Adrenal gland (tissue), 12 donors: ENCODE results near the gene GPRC5A. TPM values are rescaled to one million over a fixed set of nuclear protein-coding genes. Genes with fewer than 3 reads are reported as not detected.

Experiments used
- DNase-seq, 7 donors: peaks; one replicate each; pipeline ENCODE4 v3.0.0-alpha.2; 2019 to 2020
- H3K27ac ChIP-seq, 5 donors: fragments of 200-600 bp; sonication (generic) in 4 of 5; 1 replicate in 3 of 5; 2 replicates in 2 of 5; pipeline versions ENCODE4 v1.5.1 to v1.8.0; 2016 to 2020; ENCODE audit warnings: mild to moderate bottlenecking in 1 of 5
- H3K27me3 ChIP-seq: fragments of 200-600 bp; 2 replicates; pipeline ENCODE4 v1.8.0; 2021
- H3K36me3 ChIP-seq, 2 donors: fragments of 200-600 bp; replicated peaks in 1 of 2; 1 replicate in 1 of 2; 2 replicates in 1 of 2; pipeline versions ENCODE4 v1.5.1 to v1.8.0; 2018 to 2022
- H3K4me1 ChIP-seq, 2 donors: fragments of 200-600 bp; replicated peaks in 1 of 2; 1 replicate in 1 of 2; 2 replicates in 1 of 2; pipeline versions ENCODE4 v1.5.1 to v1.8.0; 2018 to 2021
- H3K4me3 ChIP-seq, 4 donors: fragments of 200-600 bp; sonication (generic) in 3 of 4; one replicate each; pipeline ENCODE4 v1.5.1; 2016 to 2018
- H3K9me3 ChIP-seq, 3 donors: fragments of 200-600 bp; sonication (generic) in 1 of 3; replicated peaks in 1 of 3; 1 replicate in 2 of 3; 2 replicates in 1 of 3; pipeline versions ENCODE4 v1.5.1 to v1.8.0; 2016 to 2021
- POLR2A ChIP-seq, 2 donors: fragments of 450-650 bp; IDR thresholded peaks; one replicate each; pipeline ENCODE4 v1.6.1; 2017; ENCODE audit warnings: antibody characterized with exemption in 2 of 2, mild to moderate bottlenecking in 2 of 2, moderate library complexity in 1 of 2
- WGBS, 4 donors: extraction: QIAGEN DNeasy Blood & Tissue Kit in 2 of 4; methylation state at CpG; one replicate each; pipeline versions ENCODE4 v1.1.5 to v1.1.7; 2013 to 2017; 5-methylcytosine and 5-hydroxymethylcytosine counted together
- intact Hi-C, 2 donors: fragments of 100-400 bp; cut with DNase I; formaldehyde crosslinking; loops; one replicate each; pipeline versions ENCODE4 v1.14.1 to v1.15.0; 2022 to 2023
- polyA plus RNA-seq, 3 donors: library from polyadenylated mRNA; stranded (reverse); fragments of 200-250 nt in 2 of 3; fragments of 350-450 nt in 1 of 3; fragmentation: Illumina TruSeq in 1 of 3; extraction: RNeasy Lipid Tissue Mini Kit (QIAGEN cat#74804) in 1 of 3; gene quantifications; one replicate each; pipeline ENCODE4 v1.2.3, GENCODE V29; 2013 to 2014
- total RNA-seq, 9 donors: library from RNA; depleted of rRNA in 4 of 9; stranded (reverse); fragments of >200 nt in 4 of 9; fragments of 120-200 nt in 1 of 9; fragmentation: NEBNext Ultra II Directional in 1 of 9; extraction: Animal tissue kit (Norgen Biotek cat#: 25700) in 1 of 9; gene quantifications; one replicate each; pipeline versions ENCODE4 v1.1.0 to v1.2.4, GENCODE V29; 2013 to 2023
- TF ChIP-seq, protein P1 (sequence below), 6 experiments: fragments of 450-650 bp in 4 of 6; fragments of 200-600 bp in 2 of 6; sonication (generic) in 1 of 6; IDR thresholded peaks; 1 replicate in 5 of 6; 2 replicates in 1 of 6; pipeline versions ENCODE4 v1.5.1 to v1.8.0; 2016 to 2021; ENCODE audit warnings: antibody characterized with exemption in 6 of 6, mild to moderate bottlenecking in 2 of 6, moderate library complexity in 1 of 6
- donor health status: healthy with polysubstance abuse.
- donor health status: Bipolar disorder and iron deficiency.
- donor health status: DM: yes; HTN: yes; CAD: no.
- donor health status: DM: no; HTN: no; CAD: no.
- donor health status: DM: no; HTN: no; CAD: no.
- donor health status: DM: yes; HTN: yes; CAD: no.

Gene GPRC5A
- total and polyA plus RNA-seq, 12 donors: 0.33 to 22.3 (median 6.2) TPM

GRCh38 chr12:12898911-12899511 is 7.6 kb downstream of the GPRC5A start:
- H3K4me1 ChIP-seq: peaks cover 12 to 32% of the 10 kb centered on the region in 2 donors
- intact Hi-C loops: no loop called here
- H3K4me3 ChIP-seq: no peak overlapping the region
- no peak for TF ChIP-seq POLR2A (IDR thresholded peaks at IDR 0.05)
- TF ChIP-seq, protein P1, sequence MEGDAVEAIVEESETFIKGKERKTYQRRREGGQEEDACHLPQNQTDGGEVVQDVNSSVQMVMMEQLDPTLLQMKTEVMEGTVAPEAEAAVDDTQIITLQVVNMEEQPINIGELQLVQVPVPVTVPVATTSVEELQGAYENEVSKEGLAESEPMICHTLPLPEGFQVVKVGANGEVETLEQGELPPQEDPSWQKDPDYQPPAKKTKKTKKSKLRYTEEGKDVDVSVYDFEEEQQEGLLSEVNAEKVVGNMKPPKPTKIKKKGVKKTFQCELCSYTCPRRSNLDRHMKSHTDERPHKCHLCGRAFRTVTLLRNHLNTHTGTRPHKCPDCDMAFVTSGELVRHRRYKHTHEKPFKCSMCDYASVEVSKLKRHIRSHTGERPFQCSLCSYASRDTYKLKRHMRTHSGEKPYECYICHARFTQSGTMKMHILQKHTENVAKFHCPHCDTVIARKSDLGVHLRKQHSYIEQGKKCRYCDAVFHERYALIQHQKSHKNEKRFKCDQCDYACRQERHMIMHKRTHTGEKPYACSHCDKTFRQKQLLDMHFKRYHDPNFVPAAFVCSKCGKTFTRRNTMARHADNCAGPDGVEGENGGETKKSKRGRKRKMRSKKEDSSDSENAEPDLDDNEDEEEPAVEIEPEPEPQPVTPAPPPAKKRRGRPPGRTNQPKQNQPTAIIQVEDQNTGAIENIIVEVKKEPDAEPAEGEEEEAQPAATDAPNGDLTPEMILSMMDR (IDR thresholded peaks at IDR 0.05): no peak
- H3K9me3 ChIP-seq: no peaks in the 10 kb centered on the region
- DNase-seq: no peak
- 85 to 95% (median 89%) methylated on average over 8 of the region's 8 CpGs for WGBS, 4 donors
- peak overlapping the region in 3 of 5 donors; percentile 74 to 88 (median 83) for H3K27ac ChIP-seq
- no peaks in the 10 kb centered on the region for H3K36me3 ChIP-seq
- H3K27me3 ChIP-seq: no peaks in the 10 kb centered on the region

DNA sequence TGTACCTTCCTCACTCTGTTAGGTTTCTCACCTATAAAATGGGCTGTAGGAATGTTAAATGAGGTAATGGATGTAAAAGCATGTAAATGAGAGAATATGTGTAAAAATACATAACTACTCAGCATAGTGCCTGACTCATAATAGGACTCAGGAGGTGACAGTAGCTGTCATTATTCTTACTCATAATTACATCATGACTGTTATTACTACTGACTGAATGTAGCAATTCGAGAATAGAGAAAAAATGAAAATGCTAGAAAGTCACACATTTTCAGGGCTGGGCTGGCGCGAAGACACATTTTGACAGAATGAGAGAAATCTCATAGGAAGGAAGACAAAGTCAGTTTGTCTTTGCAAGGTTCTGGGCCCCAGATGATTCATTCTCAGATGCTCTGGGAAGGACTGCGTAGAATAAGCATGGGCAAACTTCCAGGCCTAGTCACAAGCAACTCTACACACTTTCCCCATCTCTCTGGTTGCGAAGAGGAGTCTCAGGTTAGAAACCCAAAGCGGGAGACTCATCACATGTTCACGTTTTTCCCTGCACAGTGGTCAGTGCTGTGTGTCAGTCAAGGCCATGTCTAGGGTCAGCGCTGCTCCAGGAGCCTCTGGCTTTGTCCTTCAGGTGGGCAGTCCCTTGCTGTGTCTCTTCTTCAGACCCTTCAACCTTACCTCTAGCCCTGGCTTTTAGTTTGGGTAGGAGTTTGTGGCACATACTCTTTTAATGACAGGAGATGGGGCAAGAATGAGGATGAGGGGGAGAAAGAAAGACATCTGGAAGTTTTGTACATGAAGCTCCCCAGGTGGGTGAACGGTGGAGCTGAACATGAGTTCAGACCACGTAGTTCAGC is 8.4 kb downstream of the GPRC5A start:
- peak; percentile 62 to 85 (median 78) for DNase-seq
- intact Hi-C loops: no loop called here
- Histone ChIP-seq H3K27me3 (no peaks in the 10 kb centered on the region), H3K4me3 (no peak overlapping the region), H3K36me3 (no peaks in the 10 kb centered on the region), H3K4me1 (peaks cover 12 to 32% of the 10 kb centered on the region in 2 donors), H3K9me3 (no peaks in the 10 kb centered on the region), H3K27ac (peak overlapping the region in 3 of 5 donors; percentile 74 to 88 (median 83))
- TF ChIP-seq, protein P1 (IDR thresholded peaks at IDR 0.05): no peak
- peak in 1 of 2 donors; percentile 34 for TF ChIP-seq POLR2A (IDR thresholded peaks at IDR 0.05)
- 61 to 75% (median 65%) methylated on average over 10 of the region's 10 CpGs for WGBS, 4 donors

DNA sequence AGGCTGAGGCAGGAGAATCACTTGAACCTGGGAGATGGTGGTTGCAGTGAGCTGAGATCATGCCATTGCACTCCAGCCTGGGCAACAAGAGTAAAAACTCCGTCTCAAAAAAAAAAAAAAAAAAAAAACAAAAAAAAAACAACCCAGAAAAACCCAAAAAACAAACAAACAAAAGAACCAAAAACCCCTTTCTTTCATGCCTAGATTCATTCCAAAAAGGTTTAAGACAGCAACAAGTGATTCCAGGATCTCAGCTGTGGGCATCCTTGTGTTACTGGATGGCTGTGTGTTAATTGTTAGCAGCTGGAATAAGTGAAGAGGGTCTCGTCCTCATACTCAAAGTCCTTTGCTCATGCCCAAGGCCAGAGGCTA is 9.4 kb downstream of the GPRC5A start:
- Histone ChIP-seq H3K27ac (peak overlapping the region in 3 of 5 donors; percentile 74 to 88 (median 86)), H3K4me3 (no peak overlapping the region), H3K4me1 (peaks cover 12 to 32% of the 10 kb centered on the region in 2 donors), H3K36me3 (no peaks in the 10 kb centered on the region), H3K27me3 (no peaks in the 10 kb centered on the region), H3K9me3 (no peaks in the 10 kb centered on the region)
- intact Hi-C loops: no loop called here
- 33 to 63% (median 52%) methylated on average over 2 of the region's 2 CpGs for WGBS, 4 donors
- TF ChIP-seq POLR2A (IDR thresholded peaks at IDR 0.05): no peak
- TF ChIP-seq, protein P1 (IDR thresholded peaks at IDR 0.05): no peak
- no peak for DNase-seq

- peak; percentile 60 to 89 (median 84) for DNase-seq
- Histone ChIP-seq H3K4me3 (peak overlapping the region in 1 of 4 donors; percentile 6), H3K4me1 (peaks cover 12 to 32% of the 10 kb centered on the region in 2 donors), H3K9me3 (no peaks in the 10 kb centered on the region), H3K27ac (peak overlapping the region in 4 of 5 donors; percentile 73 to 88 (median 80)), H3K36me3 (no peaks in the 10 kb centered on the region), H3K27me3 (no peaks in the 10 kb centered on the region)
- TF ChIP-seq, protein P1 (IDR thresholded peaks at IDR 0.05): no peak
- TF ChIP-seq POLR2A (IDR thresholded peaks at IDR 0.05): peak in 1 of 2 donors; percentile 68
- intact Hi-C loops: no loop called here
- WGBS, 4 donors: 62 to 71% (median 66%) methylated on average over 10 of the region's 10 CpGs
Measured at GRCh38 chr12:12901158-12901791, 9.9 kb downstream of the GPRC5A start.
